K562 (cell line): ENCODE data around the gene SHANK1. TPM values are rescaled to one million over a fixed set of nuclear protein-coding genes. Genes with fewer than 3 reads are reported as not detected.

Experiments
- CCNT2 ChIP-seq: IDR thresholded peaks from 2 replicates; pipeline ENCODE4 v1.6.1; 2011; ENCODE audit warnings: borderline replicate concordance, low read depth, mild to moderate bottlenecking, moderate library complexity, mixed read lengths, low read length; ENCODE audit not compliant: insufficient read length; ENCODE audit errors: extremely low read depth
- NFIX ChIP-seq: fragments of 250-450 bp; sonication (Bioruptor Pico); IDR thresholded peaks from 2 replicates; pipeline ENCODE4 v1.4.0; 2020; ENCODE audit warnings: low read depth, mild to moderate bottlenecking, moderate library complexity
- RBM22 ChIP-seq: fragments of 200-400 bp; formaldehyde crosslinking; IDR thresholded peaks from 2 replicates; pipeline ENCODE4 v1.6.1; 2018; ENCODE audit warnings: low read length, low read depth; ENCODE audit not compliant: poor library complexity, severe bottlenecking
- SMAD3 ChIP-seq: fragments of 450-650 bp; formaldehyde crosslinking; conservative IDR thresholded peaks from 2 replicates; pipeline ENCODE4 v1.4.0; 2020; ENCODE audit warnings: mild to moderate bottlenecking
- SP2 ChIP-seq: IDR thresholded peaks from 2 replicates; pipeline ENCODE4 v1.6.1; 2011; ENCODE audit warnings: mild to moderate bottlenecking, low read depth, low read length, moderate library complexity; ENCODE audit not compliant: poor library complexity, severe bottlenecking; ENCODE audit errors: extremely low read depth
- XRCC5 ChIP-seq: fragments of 200-400 bp; formaldehyde crosslinking; IDR thresholded peaks from 2 replicates; pipeline ENCODE4 v1.6.1; 2017; ENCODE audit warnings: low read depth, mild to moderate bottlenecking, low read length
- ZKSCAN3 ChIP-seq: fragments of 250-450 bp; sonication (Bioruptor Pico); IDR thresholded peaks from 2 replicates; pipeline ENCODE4 v1.4.0; 2020
- ZNF24 ChIP-seq: fragments of 450-650 bp; IDR thresholded peaks from 2 replicates; pipeline ENCODE4 v1.6.1; 2016
- polyA plus RNA-seq, 8 experiments: library from polyadenylated mRNA; depleted of rRNA in 4 of 8; stranded (reverse) in 5 of 8; unstranded in 3 of 8; fragments of >200 nt; fragmentation: Nextera tagmentation in 2 of 8; fragmentation: Illumina TruSeq in 1 of 8; extraction: Ambion mirVana in 2 of 8; extraction: Trizol in 1 of 8; gene quantifications; 2 replicates each; pipeline versions ENCODE4 v1.2.1 to v1.2.3, GENCODE V29; 2011 to 2014; ENCODE audit warnings: inconsistent platforms in 1 of 8, missing spikeins in 1 of 8
- total RNA-seq, 7 experiments: library from RNA; depleted of rRNA in 6 of 7; stranded (reverse); fragments of >200 nt in 6 of 7; fragmentation: Illumina TruSeq in 2 of 7; extraction: Trizol in 2 of 7; gene quantifications; 2 replicates each; pipeline versions ENCODE4 v1.2.1 to v1.2.3, GENCODE V29; 2011 to 2021; ENCODE audit warnings: low replicate concordance in 1 of 7
- TF ChIP-seq, protein P1 (sequence below), 2 experiments: fragments of 450-650 bp; IDR thresholded peaks; 2 replicates each; pipeline ENCODE4 v1.6.1; 2016; ENCODE audit warnings: mild to moderate bottlenecking in 2 of 2, borderline replicate concordance in 1 of 2, low read depth in 1 of 2, moderate library complexity in 1 of 2
- TF ChIP-seq, protein P2 (sequence below): fragments of 450-650 bp; conservative IDR thresholded peaks from 2 replicates; pipeline ENCODE4 v1.6.1; 2016; ENCODE audit warnings: missing genetic modification characterization, low read depth, mild to moderate bottlenecking, missing compliant biosample characterization, moderate library complexity
- TF ChIP-seq, protein P3 (sequence below): fragments of 200-800 bp; sonication (Bioruptor generic); IDR thresholded peaks from 2 replicates; pipeline ENCODE4 v1.6.1; 2017; ENCODE audit warnings: missing genetic modification characterization, missing compliant biosample characterization
- TF ChIP-seq, protein P4 (sequence below): fragments of 250-450 bp; sonication (Bioruptor Pico); IDR thresholded peaks from 2 replicates; pipeline ENCODE4 v1.5.0; 2022; ENCODE audit warnings: mild to moderate bottlenecking

The SHANK1 gene
- total and polyA plus RNA-seq, 9 of the 15 experiments (the other 6 are each of a cell fraction or from before 2014, with no cell fraction given) = 0.33 to 1.3 (median 0.55) TPM; not detected in 2

DNA sequence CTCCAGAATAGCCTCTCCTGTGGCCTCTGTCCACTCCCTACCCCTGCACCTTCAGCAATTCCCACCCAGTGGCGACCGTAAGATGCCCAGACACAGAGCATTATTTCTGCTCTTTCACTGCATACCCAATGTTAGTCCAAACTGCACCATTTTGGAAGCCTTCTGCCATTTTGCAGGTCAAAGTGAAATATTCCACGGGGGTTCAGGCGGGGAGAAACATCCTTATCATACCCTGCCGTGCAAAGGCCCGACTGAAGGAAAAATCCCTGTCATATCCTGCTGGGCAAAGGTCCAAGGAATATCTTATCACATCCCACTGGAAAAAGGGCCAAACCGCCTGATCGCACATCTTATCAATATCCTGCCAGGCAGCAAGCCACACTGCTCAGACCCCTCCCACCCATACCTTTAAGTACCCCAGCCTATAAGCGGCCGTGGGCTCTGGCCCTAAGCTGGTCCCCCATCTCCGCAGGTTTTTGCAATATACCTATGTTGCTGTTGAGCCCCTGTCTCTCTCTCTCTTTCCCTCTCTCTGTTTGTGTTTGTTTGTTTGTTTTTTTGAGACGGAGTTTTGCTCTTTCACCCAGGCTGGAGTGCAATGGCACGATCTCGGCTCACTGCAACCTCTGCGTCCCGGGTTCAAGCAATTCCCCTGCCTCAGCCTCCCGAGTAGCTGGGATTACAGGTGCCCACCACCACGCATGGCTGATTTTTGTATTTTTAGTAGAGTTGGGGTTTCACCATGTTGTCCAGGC is 21.8 kb upstream of the SHANK1 start (continued):
- TF ChIP-seq, protein P1, sequence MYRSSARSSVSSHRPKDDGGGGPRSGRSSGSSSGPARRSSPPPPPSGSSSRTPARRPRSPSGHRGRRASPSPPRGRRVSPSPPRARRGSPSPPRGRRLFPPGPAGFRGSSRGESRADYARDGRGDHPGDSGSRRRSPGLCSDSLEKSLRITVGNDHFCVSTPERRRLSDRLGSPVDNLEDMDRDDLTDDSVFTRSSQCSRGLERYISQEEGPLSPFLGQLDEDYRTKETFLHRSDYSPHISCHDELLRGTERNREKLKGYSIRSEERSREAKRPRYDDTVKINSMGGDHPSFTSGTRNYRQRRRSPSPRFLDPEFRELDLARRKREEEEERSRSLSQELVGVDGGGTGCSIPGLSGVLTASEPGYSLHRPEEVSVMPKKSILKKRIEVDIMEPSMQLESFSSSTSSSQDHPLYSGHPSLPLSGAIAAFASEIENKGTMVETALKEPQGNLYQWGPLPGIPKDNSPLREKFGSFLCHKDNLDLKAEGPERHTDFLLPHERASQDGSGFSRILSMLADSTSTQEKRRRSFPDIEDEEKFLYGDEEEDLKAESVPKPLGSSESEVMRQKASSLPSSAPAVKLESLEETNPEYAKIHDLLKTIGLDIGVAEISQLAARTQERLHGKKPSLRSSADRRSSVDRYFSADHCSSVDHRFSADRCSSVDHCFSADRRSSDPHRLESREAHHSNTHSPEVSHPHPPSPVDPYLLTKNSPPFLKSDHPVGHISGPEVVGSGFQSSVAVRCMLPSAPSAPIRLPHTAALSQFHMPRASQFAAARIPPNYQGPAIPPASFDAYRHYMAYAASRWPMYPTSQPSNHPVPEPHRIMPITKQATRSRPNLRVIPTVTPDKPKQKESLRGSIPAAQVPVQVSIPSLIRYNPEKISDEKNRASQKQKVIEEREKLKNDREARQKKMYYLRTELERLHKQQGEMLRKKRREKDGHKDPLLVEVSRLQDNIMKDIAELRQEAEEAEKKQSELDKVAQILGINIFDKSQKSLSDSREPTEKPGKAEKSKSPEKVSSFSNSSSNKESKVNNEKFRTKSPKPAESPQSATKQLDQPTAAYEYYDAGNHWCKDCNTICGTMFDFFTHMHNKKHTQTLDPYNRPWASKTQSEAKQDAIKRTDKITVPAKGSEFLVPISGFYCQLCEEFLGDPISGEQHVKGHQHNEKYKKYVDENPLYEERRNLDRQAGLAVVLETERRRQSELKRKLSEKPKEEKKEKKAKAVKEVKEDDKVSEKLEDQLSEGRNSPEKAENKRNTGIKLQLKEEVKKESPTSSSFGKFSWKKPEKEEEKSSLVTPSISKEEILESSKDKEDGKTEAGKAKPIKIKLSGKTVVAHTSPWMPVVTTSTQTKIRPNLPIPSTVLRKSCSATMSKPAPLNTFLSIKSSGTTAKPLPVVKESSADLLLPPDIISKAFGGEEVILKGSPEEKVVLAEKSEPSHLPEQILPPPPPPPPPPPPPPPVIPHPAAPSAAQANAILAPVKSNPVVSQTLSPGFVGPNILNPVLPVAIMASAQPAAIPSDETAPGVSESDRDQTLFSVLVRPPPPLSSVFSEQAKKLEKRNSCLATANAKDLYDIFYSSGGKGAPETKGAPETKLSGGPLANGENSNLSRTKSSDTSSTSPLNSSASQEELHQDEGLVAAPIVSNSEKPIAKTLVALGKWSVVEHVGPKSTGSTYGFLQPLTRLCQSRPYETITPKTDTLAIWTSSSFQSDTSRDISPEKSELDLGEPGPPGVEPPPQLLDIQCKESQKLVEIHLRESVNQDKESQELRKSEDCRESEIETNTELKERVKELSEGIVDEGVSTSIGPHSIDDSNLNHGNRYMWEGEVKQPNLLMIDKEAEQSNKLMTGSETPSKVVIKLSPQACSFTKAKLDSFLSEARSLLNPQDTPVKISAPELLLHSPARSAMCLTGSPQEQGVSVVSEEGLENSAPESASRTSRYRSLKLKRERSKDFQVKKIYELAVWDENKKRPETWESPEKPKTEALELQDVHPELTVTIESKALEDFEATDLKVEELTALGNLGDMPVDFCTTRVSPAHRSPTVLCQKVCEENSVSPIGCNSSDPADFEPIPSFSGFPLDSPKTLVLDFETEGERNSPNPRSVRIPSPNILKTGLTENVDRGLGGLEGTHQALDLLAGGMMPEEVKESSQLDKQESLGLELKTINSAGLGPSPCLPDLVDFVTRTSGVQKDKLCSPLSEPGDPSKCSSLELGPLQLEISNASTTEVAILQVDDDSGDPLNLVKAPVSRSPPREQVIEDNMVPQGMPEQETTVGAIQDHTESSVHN (IDR thresholded peaks at IDR 0.05; ENCODE audit: borderline replicate concordance in 1 of 2, low read depth in 1 of 2) = no peak
- TF ChIP-seq, protein P2, sequence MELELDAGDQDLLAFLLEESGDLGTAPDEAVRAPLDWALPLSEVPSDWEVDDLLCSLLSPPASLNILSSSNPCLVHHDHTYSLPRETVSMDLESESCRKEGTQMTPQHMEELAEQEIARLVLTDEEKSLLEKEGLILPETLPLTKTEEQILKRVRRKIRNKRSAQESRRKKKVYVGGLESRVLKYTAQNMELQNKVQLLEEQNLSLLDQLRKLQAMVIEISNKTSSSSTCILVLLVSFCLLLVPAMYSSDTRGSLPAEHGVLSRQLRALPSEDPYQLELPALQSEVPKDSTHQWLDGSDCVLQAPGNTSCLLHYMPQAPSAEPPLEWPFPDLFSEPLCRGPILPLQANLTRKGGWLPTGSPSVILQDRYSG = no peak
- TF ChIP-seq, protein P3, sequence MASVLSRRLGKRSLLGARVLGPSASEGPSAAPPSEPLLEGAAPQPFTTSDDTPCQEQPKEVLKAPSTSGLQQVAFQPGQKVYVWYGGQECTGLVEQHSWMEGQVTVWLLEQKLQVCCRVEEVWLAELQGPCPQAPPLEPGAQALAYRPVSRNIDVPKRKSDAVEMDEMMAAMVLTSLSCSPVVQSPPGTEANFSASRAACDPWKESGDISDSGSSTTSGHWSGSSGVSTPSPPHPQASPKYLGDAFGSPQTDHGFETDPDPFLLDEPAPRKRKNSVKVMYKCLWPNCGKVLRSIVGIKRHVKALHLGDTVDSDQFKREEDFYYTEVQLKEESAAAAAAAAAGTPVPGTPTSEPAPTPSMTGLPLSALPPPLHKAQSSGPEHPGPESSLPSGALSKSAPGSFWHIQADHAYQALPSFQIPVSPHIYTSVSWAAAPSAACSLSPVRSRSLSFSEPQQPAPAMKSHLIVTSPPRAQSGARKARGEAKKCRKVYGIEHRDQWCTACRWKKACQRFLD (CRISPR knock-in tag) = no peak
- no peak for TF ChIP-seq NFIX (CRISPR knock-in tag)
- peak; percentile 85 for TF ChIP-seq CCNT2
- TF ChIP-seq, protein P4, sequence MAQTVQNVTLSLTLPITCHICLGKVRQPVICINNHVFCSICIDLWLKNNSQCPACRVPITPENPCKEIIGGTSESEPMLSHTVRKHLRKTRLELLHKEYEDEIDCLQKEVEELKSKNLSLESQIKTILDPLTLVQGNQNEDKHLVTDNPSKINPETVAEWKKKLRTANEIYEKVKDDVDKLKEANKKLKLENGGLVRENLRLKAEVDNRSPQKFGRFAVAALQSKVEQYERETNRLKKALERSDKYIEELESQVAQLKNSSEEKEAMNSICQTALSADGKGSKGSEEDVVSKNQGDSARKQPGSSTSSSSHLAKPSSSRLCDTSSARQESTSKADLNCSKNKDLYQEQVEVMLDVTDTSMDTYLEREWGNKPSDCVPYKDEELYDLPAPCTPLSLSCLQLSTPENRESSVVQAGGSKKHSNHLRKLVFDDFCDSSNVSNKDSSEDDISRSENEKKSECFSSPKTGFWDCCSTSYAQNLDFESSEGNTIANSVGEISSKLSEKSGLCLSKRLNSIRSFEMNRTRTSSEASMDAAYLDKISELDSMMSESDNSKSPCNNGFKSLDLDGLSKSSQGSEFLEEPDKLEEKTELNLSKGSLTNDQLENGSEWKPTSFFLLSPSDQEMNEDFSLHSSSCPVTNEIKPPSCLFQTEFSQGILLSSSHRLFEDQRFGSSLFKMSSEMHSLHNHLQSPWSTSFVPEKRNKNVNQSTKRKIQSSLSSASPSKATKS (CRISPR knock-in tag) = no peak
- TF ChIP-seq RBM22 = no peak
- no peak for TF ChIP-seq XRCC5
- TF ChIP-seq SP2 = no peak
- no peak for TF ChIP-seq SMAD3 (CRISPR knock-in tag)
- no peak for TF ChIP-seq ZNF24
- TF ChIP-seq ZKSCAN3 (CRISPR knock-in tag) = no peak
